GM12878 (cell line): ENCODE data around the gene HIVEP2. TPM values are rescaled to one million over a fixed set of nuclear protein-coding genes. Genes with fewer than 3 reads are reported as not detected.

Source experiments
- ATAC-seq: fragments of 200-7000 bp; cut with Tn5 transposase; 3 replicates; pipeline ENCODE4 v1.9.1; 2020; ENCODE audit warnings: mild to moderate bottlenecking, moderate library complexity
- Bru-seq: library from RNA; stranded (reverse); fragments of 400-500 nt; gene quantifications from one replicate; lab custom pipeline; 2021; lab: Mats Ljungman, UMichigan
- BruChase-seq, 2 experiments: library from RNA; stranded (reverse); fragments of 400-500 nt; gene quantifications; one replicate each; lab custom pipeline; 2021; lab: Mats Ljungman, UMichigan
- BruUV-seq: library from RNA; stranded (reverse); fragments of 400-500 nt; replicated peaks from 2 replicates; lab custom pipeline; 2021; lab: Mats Ljungman, UMichigan
- CTCF ChIA-PET: fragments of 300-600 bp; sonication (Branson Sonifier 250); formaldehyde crosslinking; extraction: SDS; loops from one replicate; lab custom pipeline; 2021; ENCODE audit warnings: inconsistent platforms; lab: Yijun Ruan, JAX
- POLR2A ChIA-PET: fragments of 350-600 bp; formaldehyde crosslinking; extraction: SDS; loops from one replicate; lab custom pipeline; 2021; ENCODE audit warnings: inconsistent platforms; lab: Charles Lee
- RAD21 ChIA-PET: fragments of 300-600 bp; sonication (Branson Sonifier 250); formaldehyde crosslinking; loops from one replicate; lab custom pipeline; 2023; ENCODE audit warnings: antibody characterized with exemption; ENCODE audit not compliant: unreplicated experiment; lab: Charles Lee
- SMC1A ChIA-PET: fragments of 300-600 bp; sonication (Branson Sonifier 250); formaldehyde crosslinking; loops from one replicate; lab custom pipeline; 2023; ENCODE audit not compliant: unreplicated experiment, uncharacterized antibody; lab: Charles Lee
- DNase-seq: peaks from one replicate; pipeline ENCODE4 v3.0.0-alpha.2; 2011; ENCODE audit warnings: low read depth, low spot score
- FAIRE-seq: peaks from 3 replicates; lab custom pipeline; 2011; peaks lifted over from hg19 to GRCh38; lab: Jason Lieb, UNC
- H2AFZ ChIP-seq: 2 replicates; pipeline ENCODE4 v1.6.0; 2011; ENCODE audit warnings: low read depth, low read length, control low read depth; ENCODE audit not compliant: control insufficient read depth
- H3K27ac ChIP-seq: 2 replicates; pipeline ENCODE4 v1.5.1; 2011; ENCODE audit warnings: control low read depth; ENCODE audit not compliant: control insufficient read depth, insufficient read depth
- H3K27me3 ChIP-seq, 2 experiments: replicated peaks in 1 of 2; 2 replicates each; pipeline versions ENCODE4 v1.6.0 to v1.6.1; 2011; ENCODE audit warnings: low read length in 1 of 2; ENCODE audit not compliant: control insufficient read depth in 2 of 2, insufficient read depth in 2 of 2
- H3K36me3 ChIP-seq, 2 experiments: 2 replicates each; pipeline ENCODE4 v1.5.1; 2011; ENCODE audit warnings: low read length in 1 of 2; ENCODE audit not compliant: control insufficient read depth in 2 of 2, insufficient read depth in 2 of 2
- H3K4me1 ChIP-seq: 2 replicates; pipeline ENCODE4 v1.6.1; 2011; ENCODE audit warnings: mild to moderate bottlenecking, low read length, moderate library complexity, mixed read lengths; ENCODE audit not compliant: control insufficient read depth, insufficient read depth
- H3K4me2 ChIP-seq: 2 replicates; pipeline ENCODE4 v1.6.0; 2011; ENCODE audit warnings: control low read depth; ENCODE audit not compliant: control insufficient read depth, insufficient read depth
- H3K4me3 ChIP-seq: fragments of 200-600 bp; sonication (generic); 2 replicates; pipeline ENCODE4 v1.5.1; 2016
- H3K79me2 ChIP-seq: 2 replicates; pipeline ENCODE4 v1.6.0; 2011; ENCODE audit warnings: low read length; ENCODE audit not compliant: control insufficient read depth, insufficient read depth
- H3K9ac ChIP-seq: 2 replicates; pipeline ENCODE4 v1.8.0; 2011; ENCODE audit warnings: low read length, control low read depth, mixed read lengths; ENCODE audit not compliant: control insufficient read depth, insufficient read depth
- H3K9me3 ChIP-seq: replicated peaks from 3 replicates; pipeline ENCODE4 v1.5.1; 2011; ENCODE audit warnings: mild to moderate bottlenecking, low read length; ENCODE audit not compliant: control insufficient read depth, insufficient read depth
- H4K20me1 ChIP-seq: 2 replicates; pipeline ENCODE4 v1.6.0; 2011; ENCODE audit not compliant: control insufficient read depth, insufficient read depth
- EGR1 ChIP-seq, 2 experiments: IDR thresholded peaks; 1 replicate in 1 of 2; 2 replicates in 1 of 2; pipeline ENCODE4 v1.6.1; 2011 to 2012; ENCODE audit warnings: low read depth in 2 of 2, low read length in 2 of 2, borderline replicate concordance in 1 of 2, mild to moderate bottlenecking in 1 of 2, moderate library complexity in 1 of 2
- FOS ChIP-seq: IDR thresholded peaks from 3 replicates; pipeline ENCODE4 v1.6.1; 2011; ENCODE audit warnings: borderline replicate concordance; ENCODE audit not compliant: insufficient read length; ENCODE audit errors: extremely low read depth
- PAX5 ChIP-seq: IDR thresholded peaks from 2 replicates; pipeline ENCODE4 v1.6.1; 2011; ENCODE audit warnings: low read depth, low read length, borderline replicate concordance
- PML ChIP-seq: IDR thresholded peaks from 2 replicates; pipeline ENCODE4 v1.6.1; 2012; ENCODE audit warnings: low read length, inconsistent platforms
- POLR2A ChIP-seq: IDR thresholded peaks from 2 replicates; pipeline ENCODE4 v1.6.1; 2011; ENCODE audit warnings: low read depth, mild to moderate bottlenecking, low read length
- POLR2AphosphoS5 ChIP-seq: IDR thresholded peaks from 2 replicates; pipeline ENCODE4 v1.6.1; 2011; ENCODE audit warnings: mild to moderate bottlenecking, low read length, inconsistent platforms
- POU2F2 ChIP-seq: IDR thresholded peaks from 3 replicates; pipeline ENCODE4 v1.6.1; 2011; ENCODE audit warnings: low read depth, mild to moderate bottlenecking, low read length, borderline replicate concordance
- TBL1XR1 ChIP-seq: IDR thresholded peaks from 2 replicates; pipeline ENCODE4 v1.6.1; 2012; ENCODE audit warnings: low read depth, low read length, improper control_type of control experiment
- WGBS: methylation state at CpG from one replicate; pipeline ENCODE4 v1.1.6; 2016; ENCODE audit warnings: low lambda C conversion rate; ENCODE audit not compliant: insufficient replicate concordance, insufficient coverage; ENCODE audit errors: missing lambda C conversion rate; 5-methylcytosine and 5-hydroxymethylcytosine counted together
- in situ Hi-C: fragments of 300-500 bp; cut with MboI; formaldehyde crosslinking; loops from 9 replicates; pipeline ENCODE4 v1.14.3; 2018; ENCODE audit warnings: mixed read lengths
- intact Hi-C: fragments of 100-400 bp; cut with micrococcal nuclease; formaldehyde crosslinking; loops from one replicate; pipeline ENCODE4 v1.14.2; 2022; ENCODE audit not compliant: unreplicated experiment
- long read RNA-seq, 2 experiments: library from polyadenylated mRNA; unstranded; transcript quantifications; one replicate each; pipeline ENCODE4 v2.0.0, GENCODE V29; 2019 to 2020
- polyA minus RNA-seq, 3 experiments: library from RNA; depleted of rRNA, polyadenylated mRNA; stranded (reverse); fragments of >200 nt; gene quantifications; 2 replicates each; pipeline ENCODE4 v1.2.3, GENCODE V29; 2011
- polyA plus RNA-seq, 11 experiments: library from polyadenylated mRNA; depleted of rRNA in 4 of 11; unstranded in 6 of 11; stranded (reverse) in 5 of 11; fragments of >200 nt; fragmentation: Nextera tagmentation in 4 of 11; fragmentation: Illumina TruSeq in 1 of 11; extraction: Ambion mirVana in 4 of 11; extraction: Trizol in 1 of 11; gene quantifications; 1 replicate in 1 of 11; 2 replicates in 10 of 11; pipeline versions ENCODE4 v1.2.1 to v1.2.3, GENCODE V29; 2011 to 2016; ENCODE audit warnings: inconsistent platforms in 2 of 11, missing spikeins in 2 of 11, low read depth in 1 of 11
- total RNA-seq, 4 experiments: library from RNA; depleted of rRNA in 3 of 4; stranded (reverse); fragments of >200 nt in 3 of 4; fragmentation: Illumina TruSeq in 1 of 4; extraction: Trizol in 1 of 4; gene quantifications; 2 replicates each; pipeline versions ENCODE4 v1.2.1 to v1.2.3, GENCODE V29; 2013 to 2021
- TF ChIP-seq, protein P1 (sequence below): IDR thresholded peaks from 2 replicates; pipeline ENCODE4 v1.6.1; 2011; ENCODE audit warnings: borderline replicate concordance, low read depth, mild to moderate bottlenecking, moderate library complexity, low read length; ENCODE audit not compliant: insufficient read depth, poor library complexity, severe bottlenecking

The HIVEP2 gene, protein sequence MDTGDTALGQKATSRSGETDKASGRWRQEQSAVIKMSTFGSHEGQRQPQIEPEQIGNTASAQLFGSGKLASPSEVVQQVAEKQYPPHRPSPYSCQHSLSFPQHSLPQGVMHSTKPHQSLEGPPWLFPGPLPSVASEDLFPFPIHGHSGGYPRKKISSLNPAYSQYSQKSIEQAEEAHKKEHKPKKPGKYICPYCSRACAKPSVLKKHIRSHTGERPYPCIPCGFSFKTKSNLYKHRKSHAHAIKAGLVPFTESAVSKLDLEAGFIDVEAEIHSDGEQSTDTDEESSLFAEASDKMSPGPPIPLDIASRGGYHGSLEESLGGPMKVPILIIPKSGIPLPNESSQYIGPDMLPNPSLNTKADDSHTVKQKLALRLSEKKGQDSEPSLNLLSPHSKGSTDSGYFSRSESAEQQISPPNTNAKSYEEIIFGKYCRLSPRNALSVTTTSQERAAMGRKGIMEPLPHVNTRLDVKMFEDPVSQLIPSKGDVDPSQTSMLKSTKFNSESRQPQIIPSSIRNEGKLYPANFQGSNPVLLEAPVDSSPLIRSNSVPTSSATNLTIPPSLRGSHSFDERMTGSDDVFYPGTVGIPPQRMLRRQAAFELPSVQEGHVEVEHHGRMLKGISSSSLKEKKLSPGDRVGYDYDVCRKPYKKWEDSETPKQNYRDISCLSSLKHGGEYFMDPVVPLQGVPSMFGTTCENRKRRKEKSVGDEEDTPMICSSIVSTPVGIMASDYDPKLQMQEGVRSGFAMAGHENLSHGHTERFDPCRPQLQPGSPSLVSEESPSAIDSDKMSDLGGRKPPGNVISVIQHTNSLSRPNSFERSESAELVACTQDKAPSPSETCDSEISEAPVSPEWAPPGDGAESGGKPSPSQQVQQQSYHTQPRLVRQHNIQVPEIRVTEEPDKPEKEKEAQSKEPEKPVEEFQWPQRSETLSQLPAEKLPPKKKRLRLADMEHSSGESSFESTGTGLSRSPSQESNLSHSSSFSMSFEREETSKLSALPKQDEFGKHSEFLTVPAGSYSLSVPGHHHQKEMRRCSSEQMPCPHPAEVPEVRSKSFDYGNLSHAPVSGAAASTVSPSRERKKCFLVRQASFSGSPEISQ (N-terminal part only)
- 139 and 140 TPM in 2 replicates for total RNA-seq (2013; cell fraction: nucleolus; rRNA removed)
- total RNA-seq (2014; rRNA removed) (11.6 and 14.7 TPM in 2 replicates), total RNA-seq (2014; rRNA removed; fragmentation: Illumina TruSeq; extraction: Trizol) (15.5 and 15.9 TPM in 2 replicates), total RNA-seq (2021) (15.7 and 18.2 TPM in 2 replicates), polyA plus RNA-seq (2011; rRNA removed) (13.2 and 14.4 TPM in 2 replicates), polyA plus RNA-seq (2014; fragmentation: Illumina TruSeq; extraction: Trizol) (13.6 and 16.5 TPM in 2 replicates), polyA plus RNA-seq (2014; fragmentation: Nextera tagmentation; extraction: Ambion mirVana) (1 to 10 TPM; 1.2 to 1.6 TPM), polyA plus RNA-seq (2014; rRNA removed) (8.8 TPM in 2 replicates), polyA plus RNA-seq (2016; fragmentation: Nextera tagmentation; extraction: Ambion mirVana) (1 to 10 TPM; 4.4 to 5.0 TPM), polyA minus RNA-seq (2011; rRNA and poly(A)+ RNA removed) (47.2 and 50.2 TPM in 2 replicates), Bru-seq, nascent RNA (percentile 96 among the genes with signal in this experiment), BruChase-seq, experiment 1, labeled RNA remaining after a 6-hour chase (percentile 88 among the genes with signal in this experiment), BruChase-seq, experiment 2, labeled RNA remaining after a 2-hour chase (percentile 94 among the genes with signal in this experiment)
- 5.6 TPM for polyA plus RNA-seq (2011; ENCODE audit: low read depth)
- polyA plus RNA-seq (2011; cell fraction: cytosol; rRNA removed), result 13.0 and 14.7 TPM in 2 replicates
- 24.2 and 25.1 TPM in 2 replicates for polyA plus RNA-seq (2011; cell fraction: nucleus; rRNA removed)
- 6.4 and 10.4 TPM in 2 replicates for polyA plus RNA-seq (2012)
- 13.0 and 14.1 TPM in 2 replicates for polyA minus RNA-seq (2011; cell fraction: cytosol; rRNA and poly(A)+ RNA removed)
- polyA minus RNA-seq (2011; cell fraction: nucleus; rRNA and poly(A)+ RNA removed), result 22.6 and 29.6 TPM in 2 replicates
- long read RNA-seq, experiment 1, partial matches to known transcripts, result 0 of 4 reads
- long read RNA-seq, experiment 1, other reads (novel, unspliced or antisense), result 4 of 4 reads
- long read RNA-seq, experiment 2, partial matches to known transcripts, result 6 of 37 reads
- long read RNA-seq, experiment 2, other reads (novel, unspliced or antisense), result 31 of 37 reads

DNA sequence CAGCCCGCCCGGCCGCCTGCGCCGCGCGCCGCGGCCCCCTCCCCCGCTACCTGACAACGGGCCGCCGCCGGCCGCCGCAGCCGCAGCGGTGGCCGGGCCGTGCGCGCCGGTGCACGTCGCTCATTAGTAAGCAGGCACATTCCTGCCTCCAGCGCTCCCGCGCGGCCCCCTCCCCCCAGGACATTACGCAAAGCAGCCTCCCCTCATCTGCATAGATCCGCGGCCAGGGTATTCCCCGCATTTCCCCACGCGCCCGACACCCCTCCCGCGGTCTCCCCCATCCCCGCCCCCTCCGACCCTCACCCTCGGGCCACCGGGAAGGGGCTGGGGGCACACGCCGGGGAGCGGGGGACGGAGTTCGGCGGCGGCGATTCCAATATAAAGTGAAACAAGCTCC, at the start of gene HIVEP2:
HIVEP2 (minus strand) TSS at position 128 of the 397 bp plus-strand sequence. CDS start 170,438 bp downstream, outside the sequence.
- H4K20me1 ChIP-seq, result no peaks in the 10 kb centered on the region
- WGBS, result 3% methylated on average over 7 of the region's 50 CpGs
- no peaks in the 10 kb centered on the region for H3K27me3 ChIP-seq
- no peak for FAIRE-seq
- RAD21 ChIA-PET, result interaction anchor here (0.7 to 2.7 kb wide), 6 partner anchors 14 to 246 kb away, joined by 3 to 22 read pairs (median 3); no protein-coding TSS in a partner anchor
- SMC1A ChIA-PET, result interaction anchor here (0.5 to 0.6 kb wide), 2 partner anchors 88 to 115 kb away, joined by 3 read pairs; no protein-coding TSS in a partner anchor
- peak; percentile 15 for ATAC-seq
- intact Hi-C loops, result loop anchor here (5.0 to 10.0 kb wide), 3 partner anchors 92 to 480 kb away; no protein-coding TSS in a partner anchor
- CTCF ChIA-PET, result no interaction called here
- POLR2A ChIA-PET, result interaction anchor here (0.9 to 1.1 kb wide), 3 partner anchors 19 to 116 kb away, joined by 3 to 4 read pairs (median 4); no protein-coding TSS in a partner anchor
- H3K79me2 ChIP-seq, result peaks cover 65% of the 10 kb centered on the region
- 0 out of 4 replicates have a peak, but pooled peaks cover 0 to 6% of the 10 kb centered on the region in 2 experiments for H3K36me3 ChIP-seq
- no TSS peak for BruUV-seq
- H3K4me3 ChIP-seq, result peak within 1 kb of the TSS; percentile 94
- H3K27ac ChIP-seq, result peak within 1 kb of the TSS; percentile 98
- H3K4me1 ChIP-seq, result peaks cover 9% of the 10 kb centered on the region; the same call in 1 of the 2 replicates
- peak within 1 kb of the TSS; percentile 97 for H3K9ac ChIP-seq
- DNase-seq, result no peak
- H2AFZ ChIP-seq, result peak within 1 kb of the TSS; percentile 81
- in situ Hi-C loops, result no loop called here
- H3K4me2 ChIP-seq, result peak within 1 kb of the TSS; percentile 95
- H3K9me3 ChIP-seq, result no peaks in the 10 kb centered on the region
- TF ChIP-seq TBL1XR1 (peak; percentile 31; the same call in 1 of the 2 replicates), PML (0 out of 2 replicates have a peak, but pooled peaks have one; percentile 7), POLR2A (peak; percentile 53), POU2F2 (peak; percentile 90; the same call in 2 of the 3 replicates), EGR1 (IDR thresholded peaks at IDR 0.05; ENCODE audit: borderline replicate concordance in 1 of 2, low read depth in 2 of 2, low read length in 2 of 2) (peak in 1 of 2 experiments; percentile 29; a peak in 1 of 3 replicates), PAX5 (0 out of 2 replicates have a peak, but pooled peaks have one; percentile 49), POLR2AphosphoS5 (peak; percentile 19; the same call in 1 of the 2 replicates), FOS (no peak)
- TF ChIP-seq, protein P1, sequence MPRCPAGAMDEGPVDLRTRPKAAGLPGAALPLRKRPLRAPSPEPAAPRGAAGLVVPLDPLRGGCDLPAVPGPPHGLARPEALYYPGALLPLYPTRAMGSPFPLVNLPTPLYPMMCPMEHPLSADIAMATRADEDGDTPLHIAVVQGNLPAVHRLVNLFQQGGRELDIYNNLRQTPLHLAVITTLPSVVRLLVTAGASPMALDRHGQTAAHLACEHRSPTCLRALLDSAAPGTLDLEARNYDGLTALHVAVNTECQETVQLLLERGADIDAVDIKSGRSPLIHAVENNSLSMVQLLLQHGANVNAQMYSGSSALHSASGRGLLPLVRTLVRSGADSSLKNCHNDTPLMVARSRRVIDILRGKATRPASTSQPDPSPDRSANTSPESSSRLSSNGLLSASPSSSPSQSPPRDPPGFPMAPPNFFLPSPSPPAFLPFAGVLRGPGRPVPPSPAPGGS, result peak; percentile 64
